GM18907 (cell line): ENCODE data around the gene CMKLR1.

Experiments used
- ATAC-seq: cut with Tn5 transposase; IDR thresholded peaks from one replicate; pipeline ENCODE4 v1.9.1; 2021; ENCODE audit warnings: mild to moderate bottlenecking, moderate library complexity; ENCODE audit not compliant: unreplicated experiment

The CMKLR1 gene

DNA sequence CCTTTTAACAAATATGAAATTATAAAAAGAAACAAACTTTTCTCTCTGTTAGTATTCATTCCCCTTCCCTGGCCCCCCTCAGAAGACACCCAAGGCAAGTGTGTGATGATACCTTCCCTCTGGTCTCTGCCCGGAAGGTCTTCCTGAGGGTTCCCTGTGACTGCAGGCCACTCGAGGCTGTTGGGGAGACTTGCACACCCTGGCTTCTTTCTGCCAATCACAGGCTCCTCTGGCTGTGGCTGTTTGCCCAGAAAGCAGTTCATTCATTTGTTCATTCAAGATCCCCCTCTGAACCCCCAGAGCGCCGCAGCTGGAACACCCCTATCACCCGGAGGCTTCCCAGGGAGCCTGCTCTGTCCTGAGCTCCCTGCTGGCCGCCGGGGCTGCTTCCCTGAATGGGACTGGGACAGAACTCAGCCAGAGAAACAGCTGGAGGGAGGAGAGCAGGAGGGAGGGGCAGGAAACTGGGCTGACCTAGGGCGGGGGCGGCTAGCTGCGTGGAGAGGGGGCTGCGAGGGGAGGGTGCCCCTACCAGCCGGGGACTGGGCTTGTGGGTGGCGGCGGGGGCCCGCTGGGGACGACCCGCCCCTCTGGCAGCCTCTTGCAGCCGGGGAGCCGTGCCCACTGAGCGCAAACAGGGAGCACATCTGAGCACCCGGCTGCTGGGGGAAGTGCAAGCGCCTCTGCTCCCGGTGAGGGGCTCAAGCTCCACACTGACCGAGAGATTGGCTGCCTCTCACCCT lies at the start of gene CMKLR1:
CMKLR1 (minus strand) TSS at position 397 of the 743 bp plus-strand sequence. CDS start 45,720 bp downstream, outside the sequence.
- no peak for ATAC-seq

GRCh38 chr12:108387771-108388170 lies 48.7 kb upstream of the CMKLR1 start:
- ATAC-seq: no peak

- no peak for ATAC-seq
Measured at GRCh38 chr12:108386709-108387360, 47.7 kb upstream of the CMKLR1 start.

GRCh38 chr12:108382437-108382801 lies 43.3 kb upstream of the CMKLR1 start:
- ATAC-seq: no peak

DNA sequence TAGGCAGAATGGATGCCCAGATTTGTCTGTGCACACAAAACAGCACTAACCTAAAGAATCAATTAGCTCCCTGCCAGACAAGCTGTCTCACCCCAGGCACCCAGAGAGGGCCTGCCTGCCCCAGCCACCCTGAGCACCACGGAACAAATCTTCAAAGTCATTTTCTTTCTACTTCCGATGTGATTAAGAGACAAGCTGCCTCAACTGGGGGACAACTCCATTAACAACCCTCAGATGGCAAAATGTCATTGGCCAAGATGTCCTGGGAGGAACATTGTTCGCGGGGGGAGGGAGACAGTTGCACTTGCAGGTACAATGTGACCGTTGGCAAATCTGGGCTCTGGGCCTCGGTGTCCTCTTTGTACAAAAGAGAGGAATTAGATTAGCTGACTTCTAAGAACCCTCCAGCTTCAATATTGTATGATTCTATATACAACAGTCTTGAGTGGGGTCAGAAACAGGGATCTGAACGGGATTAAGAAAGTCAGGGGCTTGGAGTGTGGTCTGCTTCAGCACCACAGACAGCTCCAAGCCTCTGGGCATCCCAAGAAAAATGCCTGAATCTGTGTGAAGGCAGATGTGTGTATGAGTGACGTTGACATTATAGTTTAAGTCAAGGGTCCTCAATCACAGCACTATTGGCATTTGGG lies 42.8 kb upstream of the CMKLR1 start:
- no peak for ATAC-seq

DNA sequence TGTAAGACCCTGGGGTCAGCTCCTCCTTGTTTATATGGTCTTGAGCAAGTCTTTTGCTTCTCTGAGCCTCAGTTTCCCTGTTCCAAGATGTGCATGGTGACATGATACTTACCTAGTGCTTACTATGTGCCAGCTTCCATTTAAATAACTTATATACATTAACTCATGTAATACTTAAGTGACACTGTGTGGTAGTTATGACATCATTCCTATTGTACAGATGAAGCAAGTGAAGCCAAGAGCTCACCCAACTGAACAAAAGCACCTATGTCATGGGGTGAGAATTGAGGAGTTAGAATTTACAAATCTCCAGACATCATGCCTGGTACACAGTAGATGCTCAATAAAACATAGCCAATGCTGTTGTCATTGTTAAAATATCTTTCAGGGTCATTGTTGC lies 41.3 kb upstream of the CMKLR1 start:
- no peak for ATAC-seq

DNA sequence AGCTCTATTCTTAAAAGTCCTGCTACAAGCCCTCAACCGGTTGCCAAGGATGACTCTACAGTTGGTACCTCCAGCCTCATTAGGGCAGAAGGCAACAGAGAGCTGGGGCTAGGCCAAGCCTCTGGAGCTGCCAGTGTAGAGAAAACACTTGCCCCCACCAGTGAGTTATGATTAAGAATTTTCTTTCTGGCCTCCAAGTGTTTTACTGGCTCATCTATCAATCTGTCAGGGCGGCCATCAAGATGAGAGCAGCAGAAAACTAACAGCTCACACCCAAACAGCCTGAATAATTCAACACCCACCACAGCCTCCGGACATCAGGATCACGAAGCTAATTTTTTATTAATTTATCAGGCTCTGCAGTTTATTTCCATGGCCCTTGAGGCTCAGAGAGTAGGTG lies 40.7 kb upstream of the CMKLR1 start:
- ATAC-seq: no peak

- ATAC-seq: no peak
Measured at GRCh38 chr12:108378926-108379325, 39.8 kb upstream of the CMKLR1 start.

- ATAC-seq: no peak
Measured at GRCh38 chr12:108377260-108377659, 38.1 kb upstream of the CMKLR1 start.

DNA sequence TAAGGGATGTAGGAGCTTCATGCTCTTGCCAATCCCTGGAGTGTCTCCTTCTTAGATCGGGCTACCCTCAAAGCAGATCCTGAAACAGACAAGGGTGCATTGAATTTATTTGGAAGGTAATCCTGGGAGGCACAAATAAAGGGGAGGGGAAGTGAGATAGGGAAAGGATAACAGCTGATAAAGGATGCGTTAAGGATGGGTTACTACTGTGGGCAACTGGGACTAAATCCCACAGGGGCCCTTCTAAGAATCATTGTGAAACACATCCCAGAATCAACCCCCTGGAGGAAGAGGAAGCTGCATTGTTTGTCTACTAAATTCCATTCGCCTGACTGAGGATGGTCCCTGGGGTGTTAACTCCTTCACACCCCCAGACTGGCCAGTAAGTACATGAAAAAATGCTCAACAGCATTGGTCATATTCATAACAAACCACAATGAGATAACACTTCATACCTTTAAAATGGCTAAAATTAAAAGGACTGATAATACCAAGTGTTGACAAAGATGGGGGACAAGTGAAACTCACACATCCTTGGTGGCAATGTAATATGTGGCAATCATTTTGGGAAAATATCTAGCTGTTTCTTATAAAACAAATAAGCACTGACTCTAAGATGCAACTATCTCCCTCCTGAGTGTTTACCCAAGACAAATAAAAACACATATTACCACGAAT lies 37.0 kb upstream of the CMKLR1 start:
- no peak for ATAC-seq

GRCh38 chr12:108374596-108375320 lies 35.6 kb upstream of the CMKLR1 start:
- no peak for ATAC-seq

GRCh38 chr12:108373111-108373510 lies 34.0 kb upstream of the CMKLR1 start:
- ATAC-seq: no peak

DNA sequence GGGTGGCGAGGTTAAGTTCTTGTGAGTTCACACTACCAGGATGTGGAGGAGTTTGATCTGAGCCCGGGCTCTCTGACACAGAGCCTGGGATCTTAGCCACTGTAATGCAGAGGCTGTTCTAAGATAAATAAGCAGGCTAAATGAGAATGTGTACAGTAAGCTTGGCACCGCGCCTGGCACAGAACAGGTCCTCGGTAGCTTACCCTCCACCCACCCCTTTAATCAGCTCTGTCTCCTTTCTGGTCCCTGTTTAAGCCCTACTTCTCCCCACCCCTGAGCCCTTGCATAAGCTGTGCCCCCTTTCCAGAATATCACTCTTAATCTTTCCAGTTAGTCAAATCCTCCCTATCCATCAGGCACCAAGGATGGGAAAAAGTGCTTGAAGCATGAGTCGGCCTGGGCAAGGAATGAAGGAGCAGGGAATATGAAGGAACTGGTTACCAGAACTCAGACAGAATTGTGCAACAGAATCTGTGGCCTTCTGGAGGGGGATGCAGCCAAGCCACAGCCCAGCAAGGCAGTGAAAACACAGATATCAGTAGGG lies 32.8 kb upstream of the CMKLR1 start:
- no peak for ATAC-seq

- ATAC-seq: no peak
Measured at GRCh38 chr12:108370415-108370814, 31.3 kb upstream of the CMKLR1 start.

DNA sequence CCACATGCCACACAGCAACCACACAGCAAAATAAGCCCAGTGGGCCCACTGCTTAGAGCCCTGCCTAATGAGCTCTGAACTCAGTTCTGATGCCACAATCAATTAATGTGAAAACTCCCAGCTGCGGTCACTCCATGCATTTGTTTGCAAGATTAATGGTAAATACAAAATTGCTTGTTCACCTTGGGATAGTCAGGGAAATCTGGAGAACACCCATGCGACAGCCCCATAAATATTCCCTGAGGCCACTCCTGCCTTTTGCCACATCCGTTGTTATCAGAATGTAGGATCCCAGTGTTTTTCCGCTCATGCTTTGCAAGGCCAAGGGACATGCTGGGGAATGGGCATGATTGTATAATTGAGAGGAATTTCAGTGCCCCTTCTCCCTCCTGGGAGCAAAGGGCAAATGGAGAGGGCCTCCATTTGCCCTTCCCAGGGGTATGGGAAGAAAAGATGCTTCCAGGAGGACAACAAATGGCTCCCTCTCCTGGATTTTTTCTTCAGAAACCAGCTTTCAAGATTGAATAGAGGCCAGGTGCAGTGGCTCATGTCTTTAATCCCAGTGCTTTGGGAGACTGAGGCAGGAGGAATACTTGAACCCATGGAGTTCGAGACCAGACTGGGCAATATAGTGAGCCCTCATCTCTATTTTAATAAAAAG lies 30.8 kb upstream of the CMKLR1 start:
- no peak for ATAC-seq

- no peak for ATAC-seq
Measured at GRCh38 chr12:108368089-108368488, 29.0 kb upstream of the CMKLR1 start.

DNA sequence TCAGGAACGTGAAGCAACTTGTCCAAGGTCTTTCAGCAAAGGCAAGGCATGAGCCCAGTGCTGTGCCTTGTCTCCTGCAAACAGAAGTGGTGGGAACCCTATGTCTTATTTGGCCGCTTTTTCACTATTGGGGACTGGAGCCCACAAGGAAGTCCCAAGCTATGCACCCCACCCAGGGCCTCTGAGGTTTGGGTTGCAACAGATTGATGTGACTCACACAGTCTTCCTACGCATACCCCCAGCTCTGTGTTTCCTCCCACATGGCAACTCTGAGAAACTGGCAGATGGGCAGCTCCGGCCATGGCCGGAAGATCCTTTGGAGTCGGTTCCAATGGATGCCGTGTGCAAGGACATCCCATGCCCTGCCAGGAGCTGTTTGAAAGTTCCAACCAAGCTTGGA lies 28.3 kb upstream of the CMKLR1 start:
- ATAC-seq: no peak

- ATAC-seq: no peak
Measured at GRCh38 chr12:108365324-108365723, 26.2 kb upstream of the CMKLR1 start.

DNA sequence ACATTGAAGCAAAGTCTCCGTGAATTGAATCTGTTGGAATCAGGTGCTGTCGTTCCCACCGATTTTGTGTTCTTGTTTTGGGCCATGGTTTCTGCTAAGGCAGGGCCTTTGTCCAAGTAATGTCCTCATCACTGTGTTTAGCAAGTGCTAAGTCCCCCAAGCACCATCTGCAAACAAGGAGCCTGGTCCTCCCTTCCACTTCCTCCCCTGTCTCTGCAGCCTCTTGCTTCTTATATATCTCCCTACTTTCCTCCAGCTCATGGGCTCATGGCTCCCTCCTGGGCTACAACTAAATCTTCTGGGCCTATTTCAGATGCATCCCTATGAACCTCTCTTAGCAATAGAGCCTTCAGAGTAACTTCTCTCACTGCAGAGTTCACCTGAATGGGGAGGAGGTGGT lies 25.8 kb upstream of the CMKLR1 start:
- no peak for ATAC-seq

DNA sequence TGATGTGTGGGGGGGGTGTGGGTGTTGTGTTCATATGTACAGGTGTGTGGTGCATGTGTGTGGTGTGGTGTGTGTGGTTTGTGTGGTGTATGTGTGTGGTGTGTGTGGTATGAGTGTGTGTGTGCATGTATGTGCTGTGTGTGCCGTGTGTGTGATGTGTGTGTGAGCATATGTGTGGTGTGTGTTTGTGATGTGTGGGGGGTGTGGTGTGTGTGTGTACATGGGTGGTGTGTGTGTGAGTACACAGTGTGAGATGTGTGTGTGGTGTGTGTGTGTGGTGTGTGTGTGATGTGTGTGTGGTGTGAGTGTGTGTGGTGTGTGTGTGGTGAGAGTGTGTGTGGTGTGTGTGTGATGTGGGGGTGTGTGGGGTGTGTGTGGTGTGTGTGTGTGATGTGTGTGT lies 24.5 kb upstream of the CMKLR1 start:
- ATAC-seq: no peak
